ENCODE measurements around the gene SGK1.
A peak's percentile ranks its signal among the peaks of the same experiment; 100 is the strongest.

The SGK1 gene

GRCh38 chr6:134317471-134318131 lies at the start of gene SGK1:
TSS of gene SGK1 (minus strand) at chr6:134318112. CDS start at chr6:134317460, 652 bp downstream.
- peak; percentile 49 for DNase-seq

GRCh38 chr6:134363323-134364039 lies 45.6 kb upstream of the SGK1 start:
- peak; percentile 69 for DNase-seq

GRCh38 chr6:134361011-134361410 lies 43.1 kb upstream of the SGK1 start:
- no peak for DNase-seq

GRCh38 chr6:134359302-134359701 lies 41.4 kb upstream of the SGK1 start:
- peak; percentile 75 for DNase-seq

GRCh38 chr6:134358320-134358719 lies 40.4 kb upstream of the SGK1 start:
- DNase-seq, result peak; percentile 99

GRCh38 chr6:134357022-134357487 lies 39.1 kb upstream of the SGK1 start:
- DNase-seq, result no peak

GRCh38 chr6:134356405-134356804 lies 38.5 kb upstream of the SGK1 start:
- no peak for DNase-seq

- DNase-seq, result peak; percentile 28
Observed at GRCh38 chr6:134352786-134353480, 35.0 kb upstream of the SGK1 start.

GRCh38 chr6:134351615-134352474 lies 33.9 kb upstream of the SGK1 start:
- no peak for DNase-seq

GRCh38 chr6:134347885-134348805 lies 30.2 kb upstream of the SGK1 start:
- DNase-seq, result peak; percentile 40

- no peak for DNase-seq
Observed at GRCh38 chr6:134346932-134347545, 29.1 kb upstream of the SGK1 start.

- DNase-seq, result no peak
Observed at GRCh38 chr6:134345789-134346188, 27.9 kb upstream of the SGK1 start.

- no peak for DNase-seq
Observed at GRCh38 chr6:134343066-134343465, 25.2 kb upstream of the SGK1 start.

- DNase-seq, result no peak
Observed at GRCh38 chr6:134341999-134342567, 24.2 kb upstream of the SGK1 start.

- peak; percentile 22 for DNase-seq
Observed at GRCh38 chr6:134340179-134340975, 22.5 kb upstream of the SGK1 start.

- no peak for DNase-seq
Observed at GRCh38 chr6:134339216-134339615, 21.3 kb upstream of the SGK1 start.

- no peak for DNase-seq
Observed at GRCh38 chr6:134331256-134331655, 13.3 kb upstream of the SGK1 start.

- no peak for DNase-seq
Observed at GRCh38 chr6:134330555-134330954, 12.6 kb upstream of the SGK1 start.

- no peak for DNase-seq
Observed at GRCh38 chr6:134328792-134329191, 10.9 kb upstream of the SGK1 start.

GRCh38 chr6:134328138-134328537 lies 10.2 kb upstream of the SGK1 start:
- no peak for DNase-seq

All from NCI-H226 (cell line).